Suprapubic skin (tissue), 3 donors: ENCODE results near the gene MIS18BP1.

Source experiments
- CTCF ChIP-seq, 2 donors: fragments of 200-600 bp in 1 of 2; fragments of 450-650 bp in 1 of 2; sonication (generic) in 1 of 2; IDR thresholded peaks; one replicate each; pipeline ENCODE4 v1.5.1; 2016 to 2019; ENCODE audit warnings: antibody characterized with exemption in 2 of 2, mild to moderate bottlenecking in 1 of 2, moderate library complexity in 1 of 2
- POLR2A ChIP-seq, 2 donors: fragments of 450-650 bp; IDR thresholded peaks; one replicate each; pipeline ENCODE4 v1.6.1; 2017; ENCODE audit warnings: antibody characterized with exemption in 2 of 2, mild to moderate bottlenecking in 2 of 2, moderate library complexity in 2 of 2

- TF ChIP-seq CTCF (IDR thresholded peaks at IDR 0.05): no peak
- no peak for TF ChIP-seq POLR2A (IDR thresholded peaks at IDR 0.05)
These were observed 830 bp upstream of the MIS18BP1 start for GRCh38 chr14:45253754-45254310.
